Smooth muscle cell (in vitro differentiated cells): ENCODE measurements around the gene RPL38. TPM values are rescaled to one million over a fixed set of nuclear protein-coding genes. Genes with fewer than 3 reads are reported as not detected.

Source experiments
- DNase-seq: peaks from one replicate; lab custom pipeline; 2025; ENCODE audit not compliant: unreplicated experiment; lab: John Stamatoyannopoulos, UW
- H2AFZ ChIP-seq: fragments of 200-600 bp; sonication (generic); 2 replicates; pipeline ENCODE4 v1.6.0; 2016; ENCODE audit warnings: antibody characterized with exemption, low read depth, mild to moderate bottlenecking
- H3F3A ChIP-seq: fragments of 200-600 bp; sonication (generic); 2 replicates; pipeline ENCODE4 v1.6.0; 2017; ENCODE audit warnings: antibody characterized with exemption, low read depth
- H3K27ac ChIP-seq: fragments of 200-600 bp; sonication (generic); 2 replicates; pipeline ENCODE4 v1.5.1; 2016; ENCODE audit warnings: low read depth, mild to moderate bottlenecking
- H3K27me3 ChIP-seq: fragments of 200-600 bp; sonication (generic); 2 replicates; pipeline ENCODE4 v1.6.1; 2016; ENCODE audit warnings: low read depth, mild to moderate bottlenecking
- H3K36me3 ChIP-seq: fragments of 200-600 bp; sonication (generic); 2 replicates; pipeline ENCODE4 v1.5.1; 2016; ENCODE audit warnings: low read depth
- H3K4me1 ChIP-seq: fragments of 200-600 bp; sonication (generic); 2 replicates; pipeline ENCODE4 v1.5.1; 2016; ENCODE audit warnings: low read depth
- H3K4me2 ChIP-seq: fragments of 200-600 bp; sonication (generic); 2 replicates; pipeline ENCODE4 v1.6.0; 2016; ENCODE audit warnings: mild to moderate bottlenecking
- H3K4me3 ChIP-seq: fragments of 200-600 bp; sonication (generic); 2 replicates; pipeline ENCODE4 v1.5.1; 2016; ENCODE audit warnings: mild to moderate bottlenecking
- H3K79me2 ChIP-seq: fragments of 200-600 bp; sonication (generic); 2 replicates; pipeline ENCODE4 v1.6.0; 2016; ENCODE audit warnings: low read depth, mild to moderate bottlenecking
- H3K9ac ChIP-seq: fragments of 200-600 bp; sonication (generic); 2 replicates; pipeline ENCODE4 v1.6.0; 2016; ENCODE audit warnings: low read depth
- H3K9me3 ChIP-seq: fragments of 200-600 bp; sonication (generic); replicated peaks from 2 replicates; pipeline ENCODE4 v1.5.1; 2016; ENCODE audit warnings: low read depth
- H4K20me1 ChIP-seq: fragments of 200-600 bp; sonication (generic); 2 replicates; pipeline ENCODE4 v1.6.0; 2016; ENCODE audit warnings: low read depth
- WGBS: methylation state at CpG from one replicate; pipeline ENCODE4 v1.1.7; 2016; ENCODE audit warnings: low lambda C conversion rate; 5-methylcytosine and 5-hydroxymethylcytosine counted together
- polyA plus RNA-seq: library from polyadenylated mRNA; unstranded; fragments of >200 nt; fragmentation: Nextera tagmentation; extraction: Ambion mirVana; gene quantifications from 2 replicates; pipeline ENCODE4 v1.2.1, GENCODE V29; 2016
- total RNA-seq: library from RNA; depleted of rRNA; stranded (reverse); fragments of >200 nt; gene quantifications from 2 replicates; pipeline ENCODE4 v1.2.3, GENCODE V29; 2014
- TF ChIP-seq, protein P1 (sequence below): fragments of 200-600 bp; sonication (generic); IDR thresholded peaks from 2 replicates; pipeline ENCODE4 v1.5.1; 2017; ENCODE audit warnings: borderline replicate concordance, mild to moderate bottlenecking, antibody characterized with exemption; ENCODE audit not compliant: insufficient read depth, poor library complexity, severe bottlenecking

Gene RPL38
- total and polyA plus RNA-seq, 2 experiments from 2014 or later: 449 to 889 TPM

DNA sequence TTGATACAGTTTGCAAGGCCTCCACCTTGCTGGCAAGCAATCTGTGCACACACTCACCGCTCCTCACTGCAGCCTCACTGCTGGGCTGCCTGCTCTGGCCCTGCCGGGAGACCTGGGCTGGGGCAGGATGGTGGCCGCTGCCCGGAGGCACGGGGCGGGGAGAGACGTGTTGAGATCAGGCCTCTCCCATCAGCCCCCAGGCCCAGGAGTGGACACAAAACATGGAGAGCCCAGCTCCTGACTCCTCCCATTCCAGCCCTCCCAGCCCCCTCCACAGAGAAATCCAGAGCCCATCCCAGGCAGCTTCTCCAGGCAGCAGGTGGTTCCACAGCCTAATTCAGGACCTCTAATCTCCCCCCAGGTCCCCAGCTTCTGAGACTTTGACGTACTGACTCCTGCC is 23.1 kb upstream of the RPL38 start:
- H4K20me1 ChIP-seq: no peaks in the 10 kb centered on the region
- H3K36me3 ChIP-seq: no peaks in the 10 kb centered on the region
- no peak overlapping the region for H2AFZ ChIP-seq
- H3K79me2 ChIP-seq: no peaks in the 10 kb centered on the region
- TF ChIP-seq, protein P1, sequence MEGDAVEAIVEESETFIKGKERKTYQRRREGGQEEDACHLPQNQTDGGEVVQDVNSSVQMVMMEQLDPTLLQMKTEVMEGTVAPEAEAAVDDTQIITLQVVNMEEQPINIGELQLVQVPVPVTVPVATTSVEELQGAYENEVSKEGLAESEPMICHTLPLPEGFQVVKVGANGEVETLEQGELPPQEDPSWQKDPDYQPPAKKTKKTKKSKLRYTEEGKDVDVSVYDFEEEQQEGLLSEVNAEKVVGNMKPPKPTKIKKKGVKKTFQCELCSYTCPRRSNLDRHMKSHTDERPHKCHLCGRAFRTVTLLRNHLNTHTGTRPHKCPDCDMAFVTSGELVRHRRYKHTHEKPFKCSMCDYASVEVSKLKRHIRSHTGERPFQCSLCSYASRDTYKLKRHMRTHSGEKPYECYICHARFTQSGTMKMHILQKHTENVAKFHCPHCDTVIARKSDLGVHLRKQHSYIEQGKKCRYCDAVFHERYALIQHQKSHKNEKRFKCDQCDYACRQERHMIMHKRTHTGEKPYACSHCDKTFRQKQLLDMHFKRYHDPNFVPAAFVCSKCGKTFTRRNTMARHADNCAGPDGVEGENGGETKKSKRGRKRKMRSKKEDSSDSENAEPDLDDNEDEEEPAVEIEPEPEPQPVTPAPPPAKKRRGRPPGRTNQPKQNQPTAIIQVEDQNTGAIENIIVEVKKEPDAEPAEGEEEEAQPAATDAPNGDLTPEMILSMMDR: no peak
- H3F3A ChIP-seq: no peaks in the 10 kb centered on the region
- no peaks in the 10 kb centered on the region for H3K9me3 ChIP-seq
- no peak overlapping the region for H3K4me2 ChIP-seq
- 80% methylated on average over 8 of the region's 8 CpGs for WGBS
- H3K4me1 ChIP-seq: peaks cover 5% of the 10 kb centered on the region
- no peak overlapping the region for H3K4me3 ChIP-seq
- no peak overlapping the region for H3K27ac ChIP-seq
- DNase-seq: no peak
- no peak overlapping the region for H3K9ac ChIP-seq
- peaks cover 6% of the 10 kb centered on the region for H3K27me3 ChIP-seq

DNA sequence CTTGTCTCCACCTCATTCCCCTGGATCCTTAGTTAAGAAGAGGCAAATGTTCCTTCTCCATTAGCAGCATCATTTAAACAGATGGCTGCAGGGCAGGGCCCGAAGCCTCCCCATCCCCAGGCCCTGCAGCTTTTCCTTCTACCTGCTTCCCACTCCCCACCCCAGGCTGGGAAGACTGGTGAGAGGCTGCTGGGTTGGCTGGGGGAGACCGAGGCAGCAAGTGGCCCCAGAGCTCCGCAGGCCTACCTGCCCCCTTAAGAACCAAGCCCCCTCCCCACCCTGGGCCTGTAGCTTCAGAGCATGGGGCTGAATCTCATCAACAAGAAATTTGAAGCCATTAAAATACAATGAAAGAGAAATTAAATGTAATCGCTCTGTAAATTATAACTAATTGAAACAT is 22.1 kb upstream of the RPL38 start:
- TF ChIP-seq, protein P1: no peak
- no peak overlapping the region for H2AFZ ChIP-seq
- WGBS: 90% methylated on average over 4 of the region's 4 CpGs
- no peak overlapping the region for H3K9ac ChIP-seq
- no peak overlapping the region for H3K4me3 ChIP-seq
- H3K27me3 ChIP-seq: peaks cover 6% of the 10 kb centered on the region
- H3K36me3 ChIP-seq: no peaks in the 10 kb centered on the region
- H3K79me2 ChIP-seq: no peaks in the 10 kb centered on the region
- H3K4me2 ChIP-seq: no peak overlapping the region
- H3K9me3 ChIP-seq: no peaks in the 10 kb centered on the region
- no peaks in the 10 kb centered on the region for H3F3A ChIP-seq
- H4K20me1 ChIP-seq: no peaks in the 10 kb centered on the region
- DNase-seq: no peak
- H3K4me1 ChIP-seq: peaks cover 5% of the 10 kb centered on the region
- no peak overlapping the region for H3K27ac ChIP-seq

DNA sequence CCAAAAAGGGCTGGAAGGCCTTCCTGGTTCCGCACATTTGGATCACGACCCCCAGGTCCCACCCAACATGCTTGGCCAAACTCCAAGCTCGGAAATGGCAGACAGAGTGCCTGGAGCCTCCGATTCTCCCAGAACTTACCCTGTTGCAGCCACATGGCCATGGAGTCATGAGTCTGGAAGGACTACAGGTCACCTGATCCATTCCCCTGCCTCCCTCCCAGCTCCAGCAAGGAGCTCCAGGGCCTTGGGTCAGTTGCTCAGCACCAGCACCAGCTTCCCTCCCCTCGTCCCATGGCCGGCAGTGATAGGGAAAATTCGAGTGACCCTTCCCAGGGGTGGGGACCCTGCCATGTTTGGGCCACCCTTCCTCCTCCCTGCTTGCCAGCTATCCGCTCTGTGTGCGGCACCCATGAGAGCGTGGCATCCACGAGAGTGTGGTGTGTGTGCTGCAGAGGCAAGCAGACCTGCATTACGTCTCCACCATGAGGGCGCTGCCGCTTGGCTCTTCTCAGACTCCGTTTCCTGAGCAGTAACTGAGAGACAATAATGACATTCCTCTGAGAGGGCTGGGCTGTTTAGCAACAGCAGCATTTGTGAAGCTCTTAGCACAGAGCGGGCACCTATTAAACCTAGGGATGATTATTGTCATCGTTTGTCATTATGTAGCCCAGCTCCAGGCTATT is 21.3 kb upstream of the RPL38 start:
- Histone ChIP-seq H3K36me3 (no peaks in the 10 kb centered on the region), H3K27me3 (peaks cover 6% of the 10 kb centered on the region), H3K9me3 (no peaks in the 10 kb centered on the region), H3K4me3 (no peak overlapping the region), H3K27ac (no peak overlapping the region), H3F3A (no peaks in the 10 kb centered on the region), H3K4me1 (peaks cover 5% of the 10 kb centered on the region), H4K20me1 (no peaks in the 10 kb centered on the region), H3K9ac (no peak overlapping the region), H3K79me2 (no peaks in the 10 kb centered on the region), H2AFZ (no peak overlapping the region), H3K4me2 (no peak overlapping the region)
- 82% methylated on average over 17 of the region's 17 CpGs for WGBS
- TF ChIP-seq, protein P1: no peak
- DNase-seq: no peak

DNA sequence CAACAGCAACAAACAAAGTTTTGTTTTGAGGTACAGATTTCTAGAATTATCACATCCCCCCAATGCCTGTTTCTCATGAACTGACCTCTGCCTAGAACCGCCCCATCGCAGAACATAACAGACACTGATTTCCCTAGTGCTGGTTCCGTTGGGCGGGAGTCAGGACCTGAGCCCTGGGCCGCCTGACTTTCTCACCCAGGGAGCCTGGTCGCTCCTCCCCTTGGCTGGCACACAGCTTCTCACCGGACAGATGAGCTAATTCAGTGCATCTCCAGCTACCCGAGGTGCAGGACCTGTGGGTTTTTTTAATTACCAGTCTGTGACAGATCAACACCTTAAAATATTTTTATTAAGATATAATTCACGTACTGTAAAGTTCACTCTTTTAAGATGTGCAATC is 20.1 kb upstream of the RPL38 start:
- H3K9me3 ChIP-seq: no peaks in the 10 kb centered on the region
- no peak overlapping the region for H3K4me3 ChIP-seq
- WGBS: 88% methylated on average over 9 of the region's 9 CpGs
- H3K36me3 ChIP-seq: no peaks in the 10 kb centered on the region
- H4K20me1 ChIP-seq: no peaks in the 10 kb centered on the region
- TF ChIP-seq, protein P1: no peak
- H3K27me3 ChIP-seq: no peaks in the 10 kb centered on the region
- H3K4me2 ChIP-seq: no peak overlapping the region
- no peaks in the 10 kb centered on the region for H3F3A ChIP-seq
- H2AFZ ChIP-seq: no peak overlapping the region
- no peaks in the 10 kb centered on the region for H3K79me2 ChIP-seq
- peaks cover 5% of the 10 kb centered on the region for H3K4me1 ChIP-seq
- no peak overlapping the region for H3K27ac ChIP-seq
- DNase-seq: no peak
- H3K9ac ChIP-seq: no peak overlapping the region
